Loucy (cell line): ENCODE data around the gene CORO7.

ENCODE experiments used
- H2AFZ ChIP-seq: fragments of 200-600 bp; sonication (generic); 2 replicates; pipeline ENCODE4 v1.6.0; 2016; ENCODE audit warnings: antibody characterized with exemption, mild to moderate bottlenecking, low read length, moderate library complexity
- H3F3A ChIP-seq: fragments of 200-600 bp; 2 replicates; pipeline ENCODE4 v1.6.0; 2016; ENCODE audit warnings: antibody characterized with exemption, low read depth, mild to moderate bottlenecking
- H3K27me3 ChIP-seq: fragments of 200-600 bp; sonication (generic); 2 replicates; pipeline ENCODE4 v1.6.1; 2014; ENCODE audit warnings: low read length, mild to moderate bottlenecking; ENCODE audit not compliant: insufficient read depth, poor library complexity, severe bottlenecking
- H3K36me3 ChIP-seq: fragments of 200-600 bp; sonication (generic); 2 replicates; pipeline ENCODE4 v1.6.1; 2016; ENCODE audit warnings: low read length; ENCODE audit not compliant: insufficient read depth
- H3K4me1 ChIP-seq: fragments of 200-600 bp; sonication (generic); 2 replicates; pipeline ENCODE4 v1.5.1; 2014; ENCODE audit warnings: low read length, mild to moderate bottlenecking; ENCODE audit not compliant: insufficient read depth, poor library complexity, severe bottlenecking
- H3K4me2 ChIP-seq: fragments of 200-600 bp; sonication (generic); 2 replicates; pipeline ENCODE4 v1.6.0; 2014; ENCODE audit warnings: antibody characterized with exemption, low read length, low read depth, mild to moderate bottlenecking; ENCODE audit not compliant: poor library complexity, severe bottlenecking
- H3K4me3 ChIP-seq: fragments of 200-600 bp; sonication (generic); 2 replicates; pipeline ENCODE4 v1.5.1; 2014; ENCODE audit warnings: low read length, mild to moderate bottlenecking, mixed read lengths; ENCODE audit not compliant: poor library complexity, severe bottlenecking
- H3K79me2 ChIP-seq: fragments of 200-600 bp; sonication (generic); 2 replicates; pipeline ENCODE4 v1.6.1; 2014; ENCODE audit warnings: low read length; ENCODE audit not compliant: insufficient read depth
- H3K9ac ChIP-seq: fragments of 200-600 bp; sonication (generic); 2 replicates; pipeline ENCODE4 v1.6.0; 2014; ENCODE audit warnings: mild to moderate bottlenecking, low read depth, low read length, moderate library complexity; ENCODE audit not compliant: poor library complexity, severe bottlenecking
- H3K9me2 ChIP-seq: fragments of 200-600 bp; sonication (generic); replicated peaks from 2 replicates; pipeline ENCODE4 v1.6.1; 2016; ENCODE audit warnings: low read depth, low read length, mixed read lengths
- H3K9me3 ChIP-seq: fragments of 200-600 bp; sonication (generic); 2 replicates; pipeline ENCODE4 v1.6.1; 2014; ENCODE audit warnings: mild to moderate bottlenecking, antibody characterized with exemption, low read length, low read depth; ENCODE audit not compliant: insufficient read depth
- H4K20me1 ChIP-seq: fragments of 200-600 bp; sonication (generic); 2 replicates; pipeline ENCODE4 v1.6.0; 2014; ENCODE audit warnings: antibody characterized with exemption, low read length, mild to moderate bottlenecking; ENCODE audit not compliant: insufficient read depth, poor library complexity, severe bottlenecking
- CTCF ChIP-seq: fragments of 200-600 bp; sonication (generic); conservative IDR thresholded peaks from 2 replicates; pipeline ENCODE4 v1.5.1; 2014; ENCODE audit warnings: mild to moderate bottlenecking, antibody characterized with exemption, low read length
- EZH2phosphoT487 ChIP-seq: fragments of 200-600 bp; IDR thresholded peaks from 2 replicates; pipeline ENCODE4 v1.6.1; 2018; ENCODE audit warnings: antibody characterized with exemption, mild to moderate bottlenecking, moderate library complexity, borderline replicate concordance

The CORO7 gene

GRCh38 chr16:4404967-4405696 is 11.3 kb downstream of the CORO7 start:
- H3K4me3 ChIP-seq = no peak overlapping the region
- no peaks in the 10 kb centered on the region for H3K9me3 ChIP-seq
- H2AFZ ChIP-seq = no peak overlapping the region
- no peak overlapping the region for H3K4me2 ChIP-seq
- H3K27me3 ChIP-seq = no peaks in the 10 kb centered on the region
- no peak for TF ChIP-seq CTCF
- no peak for TF ChIP-seq EZH2phosphoT487
- no peaks in the 10 kb centered on the region for H3K9me2 ChIP-seq
- H3K4me1 ChIP-seq = no peaks in the 10 kb centered on the region
- H4K20me1 ChIP-seq = peaks cover 2% of the 10 kb centered on the region
- no peaks in the 10 kb centered on the region for H3F3A ChIP-seq
- no peak overlapping the region for H3K9ac ChIP-seq
- H3K36me3 ChIP-seq = 0 out of 2 replicates have a peak, but pooled peaks cover 4% of the 10 kb centered on the region
- no peaks in the 10 kb centered on the region for H3K79me2 ChIP-seq

- H3K9ac ChIP-seq = no peak overlapping the region
- 0 out of 2 replicates have a peak, but pooled peaks cover 4% of the 10 kb centered on the region for H3K36me3 ChIP-seq
- H3K4me2 ChIP-seq = no peak overlapping the region
- no peak overlapping the region for H2AFZ ChIP-seq
- no peak overlapping the region for H3K4me3 ChIP-seq
- H3F3A ChIP-seq = no peaks in the 10 kb centered on the region
- no peaks in the 10 kb centered on the region for H3K9me3 ChIP-seq
- no peaks in the 10 kb centered on the region for H3K27me3 ChIP-seq
- no peaks in the 10 kb centered on the region for H3K4me1 ChIP-seq
- no peaks in the 10 kb centered on the region for H3K79me2 ChIP-seq
- no peaks in the 10 kb centered on the region for H3K9me2 ChIP-seq
- H4K20me1 ChIP-seq = peaks cover 2% of the 10 kb centered on the region
- TF ChIP-seq CTCF = peak; percentile 64
- no peak for TF ChIP-seq EZH2phosphoT487
Observed at GRCh38 chr16:4404247-4404966, 12.0 kb downstream of the CORO7 start.

- H3K27me3 ChIP-seq = no peaks in the 10 kb centered on the region
- no peak overlapping the region for H2AFZ ChIP-seq
- H3K9me2 ChIP-seq = no peaks in the 10 kb centered on the region
- H3F3A ChIP-seq = no peaks in the 10 kb centered on the region
- no peak overlapping the region for H3K4me3 ChIP-seq
- 0 out of 2 replicates have a peak, but pooled peaks cover 4% of the 10 kb centered on the region for H3K36me3 ChIP-seq
- no peak overlapping the region for H3K9ac ChIP-seq
- H3K79me2 ChIP-seq = no peaks in the 10 kb centered on the region
- H3K4me1 ChIP-seq = no peaks in the 10 kb centered on the region
- peaks cover 2% of the 10 kb centered on the region for H4K20me1 ChIP-seq
- no peaks in the 10 kb centered on the region for H3K9me3 ChIP-seq
- TF ChIP-seq EZH2phosphoT487 (no peak), CTCF (no peak)
- H3K4me2 ChIP-seq = no peak overlapping the region
Observed at GRCh38 chr16:4403133-4403949, 13.1 kb downstream of the CORO7 start.
